Myocyte (in vitro differentiated cells): ENCODE data around the gene OCIAD1. TPM values are rescaled to one million over a fixed set of nuclear protein-coding genes. Genes with fewer than 3 reads are reported as not detected.
"Not testable (repeated sequence)": the region's sequence is repeated elsewhere in the genome, so short reads cannot be mapped to it uniquely, and the experiment has no call there.

Experiments
- DNase-seq: peaks from one replicate; pipeline ENCODE4 v3.0.0-alpha.2; 2012; ENCODE audit warnings: low read depth
- total RNA-seq: library from RNA; depleted of rRNA; stranded (reverse); fragments of >200 nt; gene quantifications from 2 replicates; pipeline ENCODE4 v1.2.3, GENCODE V29; 2014

The OCIAD1 gene
- total RNA-seq, 1 donor from 2014 or later: 273 TPM

DNA sequence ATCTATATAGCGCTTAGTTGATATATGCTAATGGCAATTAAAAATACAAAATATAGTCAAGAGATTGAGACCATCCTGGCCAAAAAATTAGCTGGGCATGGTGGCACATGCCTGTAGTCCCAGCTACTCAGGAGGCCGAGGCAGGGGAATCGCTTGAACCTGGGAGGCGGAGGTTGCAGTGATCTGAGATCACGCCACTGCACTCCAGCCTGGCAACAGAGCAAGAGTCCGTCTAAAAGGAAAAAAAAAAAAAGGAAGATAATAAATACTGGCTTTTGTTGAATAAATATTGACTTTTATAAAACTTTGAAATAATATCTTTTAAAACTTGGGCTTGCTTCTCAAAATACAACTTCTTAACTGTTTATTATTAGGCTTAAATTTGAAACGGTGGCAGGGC, 14.6 kb upstream of the OCIAD1 start:
- DNase-seq: not testable (repeated sequence)

DNA sequence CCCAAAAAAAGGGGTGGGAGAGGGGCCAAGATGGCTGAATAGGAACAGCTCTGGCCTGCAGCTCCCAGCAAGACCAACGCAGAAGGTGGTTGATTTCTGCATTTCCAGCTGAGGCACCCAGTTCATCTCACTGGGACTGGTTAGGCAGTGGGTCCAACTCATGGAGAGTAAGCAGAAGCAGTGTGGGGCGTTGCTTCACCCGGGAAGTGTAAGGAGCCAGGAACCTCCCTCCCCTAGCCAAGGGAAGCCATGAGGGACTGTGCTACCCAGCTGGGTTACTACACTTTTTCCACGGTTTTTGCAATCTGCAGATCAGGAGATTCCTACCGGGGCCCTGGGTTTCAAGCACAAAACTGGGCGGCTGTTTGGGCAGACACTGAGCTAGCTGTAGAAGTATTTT, 13.9 kb upstream of the OCIAD1 start:
- no peak for DNase-seq

- not testable (repeated sequence) for DNase-seq
Measured at GRCh38 chr4:48821431-48821830, 9.5 kb upstream of the OCIAD1 start.

- DNase-seq: no peak
Measured at GRCh38 chr4:48827622-48828021, 3.3 kb upstream of the OCIAD1 start.

GRCh38 chr4:48831532-48832030, 693 bp downstream of the OCIAD1 start:
- DNase-seq: no peak

GRCh38 chr4:48832571-48832970, 1.7 kb downstream of the OCIAD1 start:
- peak; percentile 81 for DNase-seq

DNA sequence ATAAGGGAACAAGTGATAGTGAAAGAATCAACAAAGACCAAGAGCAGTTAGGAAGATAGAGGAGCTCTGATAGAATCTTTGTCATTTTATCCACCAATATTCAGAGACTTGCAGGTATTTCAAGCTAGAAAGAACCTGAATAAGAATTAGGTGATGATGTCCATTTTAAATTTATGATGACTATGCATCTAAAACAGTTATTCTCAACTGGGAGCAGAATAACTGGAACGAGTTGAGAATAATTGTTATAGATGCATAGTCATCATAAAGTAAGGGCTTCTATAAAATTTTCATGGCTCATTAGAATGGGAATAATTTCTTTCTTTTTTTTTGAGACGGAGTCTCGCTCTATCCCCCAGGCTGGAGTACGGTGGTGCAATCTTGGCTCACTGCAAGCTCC, 5.8 kb downstream of the OCIAD1 start:
- DNase-seq: no peak

DNA sequence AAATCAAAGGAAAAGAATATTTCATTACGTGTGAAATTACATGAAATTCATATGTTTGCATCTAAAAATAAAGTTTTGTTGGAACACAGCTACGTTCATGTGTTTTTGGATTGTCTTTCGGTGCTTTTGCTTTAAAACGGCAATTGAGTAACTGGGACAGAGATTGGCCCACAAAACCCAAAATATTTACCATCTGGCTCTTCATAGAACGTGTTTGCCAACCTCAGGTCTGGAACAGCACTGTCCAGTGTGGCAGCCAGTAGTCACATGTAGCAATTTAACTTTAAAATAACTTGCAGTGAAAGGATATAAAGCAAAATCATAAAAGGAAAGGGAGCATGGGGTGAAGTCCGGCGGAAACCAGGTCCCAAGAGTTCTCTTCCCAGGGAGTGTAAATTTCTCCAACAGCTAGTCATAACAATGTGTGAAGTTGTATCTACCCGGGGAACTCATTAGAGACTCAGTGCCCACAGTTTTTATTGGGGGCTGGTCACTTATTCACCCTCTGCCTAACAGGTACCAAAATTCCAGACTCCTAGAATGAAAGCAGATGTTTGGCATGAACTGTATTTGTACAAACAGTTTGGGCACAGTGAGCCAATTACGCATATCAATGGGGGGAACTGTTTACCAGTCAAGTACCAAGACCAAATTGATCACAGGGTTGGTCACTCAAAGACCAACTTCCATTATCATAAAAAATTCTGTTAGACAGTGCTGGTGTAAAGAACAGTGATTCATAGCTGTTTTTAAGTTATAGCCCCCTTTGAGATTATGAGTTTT, 10.3 kb downstream of the OCIAD1 start:
- no peak for DNase-seq

DNA sequence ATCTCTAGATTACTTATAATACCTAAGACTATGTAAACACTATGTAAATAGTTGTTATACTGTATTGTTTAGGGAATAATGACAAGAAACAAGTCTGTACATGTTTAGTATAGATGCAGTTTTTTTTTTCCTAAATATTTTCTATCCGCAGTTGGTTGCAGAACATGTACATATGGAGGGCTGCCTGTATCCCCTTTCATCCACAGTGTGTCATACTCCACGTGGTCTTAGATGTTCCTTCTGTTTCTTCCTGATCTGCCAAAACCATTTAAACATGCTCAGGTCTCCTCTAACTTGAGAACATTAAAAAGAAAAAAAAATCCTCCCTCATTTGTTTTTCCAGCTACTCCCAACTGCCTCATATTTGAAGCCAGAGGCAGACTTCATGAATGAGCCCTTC, 14.0 kb downstream of the OCIAD1 start:
- no peak for DNase-seq

DNA sequence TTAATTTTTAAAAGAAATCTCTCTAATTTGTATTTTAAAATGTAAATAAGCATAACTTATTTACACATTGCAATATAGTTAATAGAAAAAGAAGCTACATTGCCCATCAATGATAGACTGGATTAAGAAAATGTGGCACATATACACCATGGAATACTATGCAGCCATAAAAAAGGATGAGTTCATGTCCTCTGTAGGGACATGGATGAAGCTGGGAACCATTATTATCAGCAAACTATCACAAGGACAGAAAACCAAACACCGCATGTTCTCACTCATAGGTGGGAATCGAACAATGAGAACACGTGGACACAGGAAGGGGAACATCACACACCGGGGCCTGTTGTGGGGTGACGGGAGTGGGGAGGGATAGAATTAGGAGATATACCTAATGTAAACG, 17.9 kb downstream of the OCIAD1 start:
- not testable (repeated sequence) for DNase-seq

DNA sequence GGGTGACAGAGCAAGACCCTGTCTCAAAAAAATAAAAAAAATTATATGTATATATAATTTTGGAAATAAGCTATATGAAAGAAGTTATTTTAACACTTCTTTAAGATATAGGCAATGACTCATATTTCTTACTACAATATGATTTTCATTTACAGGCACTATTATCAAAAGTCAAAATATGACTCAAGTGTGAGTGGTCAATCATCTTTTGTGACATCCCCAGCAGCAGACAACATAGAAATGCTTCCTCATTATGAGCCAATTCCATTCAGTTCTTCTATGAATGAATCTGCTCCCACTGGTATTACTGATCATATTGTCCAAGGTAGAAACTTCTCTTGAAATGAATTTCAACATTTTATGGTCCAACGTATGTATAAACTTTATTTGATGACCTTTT, 20.8 kb downstream of the OCIAD1 start:
- no peak for DNase-seq

- DNase-seq: no peak
Measured at GRCh38 chr4:48853604-48854394, 22.9 kb downstream of the OCIAD1 start.

DNA sequence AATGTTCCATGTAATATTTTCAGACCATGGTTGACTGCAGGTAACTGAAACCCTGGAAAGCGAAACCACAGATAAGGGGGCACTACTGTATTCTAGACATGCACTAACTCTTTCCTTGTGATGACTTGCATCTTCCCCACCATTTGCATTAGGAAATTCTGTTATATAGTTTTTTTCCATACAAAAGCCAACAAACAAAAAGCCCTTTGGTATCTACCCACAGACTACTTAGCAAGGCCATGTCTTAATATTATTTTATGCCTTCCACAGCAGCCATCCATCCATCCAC, 23.5 kb downstream of the OCIAD1 start:
- no peak for DNase-seq

GRCh38 chr4:48854982-48855381, 24.1 kb downstream of the OCIAD1 start:
- DNase-seq: no peak

DNA sequence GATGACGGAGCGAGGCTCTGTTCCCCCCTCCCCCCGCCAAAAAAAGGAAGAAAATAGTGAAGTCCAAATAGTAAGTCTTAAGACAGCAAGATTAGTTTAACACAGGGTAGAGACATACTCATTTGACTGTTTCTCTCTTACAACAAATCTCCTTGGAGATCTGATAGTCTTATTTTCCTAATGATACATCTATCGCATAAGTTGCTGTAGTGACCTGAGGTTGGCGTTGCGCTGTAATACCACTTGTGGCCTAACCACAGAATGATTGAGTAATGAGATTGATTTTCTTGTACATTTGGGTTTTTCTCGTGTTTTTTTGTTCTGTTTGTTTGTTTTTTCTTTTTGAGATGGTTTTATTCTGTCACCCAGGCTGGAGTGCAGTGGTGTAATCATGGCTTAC, 27.2 kb downstream of the OCIAD1 start:
- no peak for DNase-seq

GRCh38 chr4:48862038-48862437, 31.1 kb downstream of the OCIAD1 start:
- no peak for DNase-seq

DNA sequence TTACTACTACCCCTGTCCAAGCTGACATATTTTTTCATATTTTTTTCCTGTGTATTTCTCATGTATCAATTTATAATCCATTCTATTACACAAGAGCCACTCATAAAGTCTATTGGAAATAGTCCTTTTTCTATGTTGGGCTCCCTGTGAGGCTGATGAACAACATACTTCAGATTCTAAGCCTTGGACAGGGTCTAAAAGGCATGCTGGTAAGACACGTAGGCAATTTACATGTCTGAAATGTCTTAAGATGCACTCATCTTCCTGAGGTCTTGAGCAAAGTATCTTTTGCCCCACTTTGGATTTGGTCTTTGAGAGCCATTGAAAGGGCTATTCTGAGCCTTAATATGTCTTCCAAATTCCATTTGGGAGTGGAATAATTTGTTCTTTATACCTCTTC, 31.8 kb downstream of the OCIAD1 start:
- no peak for DNase-seq

- DNase-seq: no peak
Measured at GRCh38 chr4:48863728-48864127, 32.8 kb downstream of the OCIAD1 start.

DNA sequence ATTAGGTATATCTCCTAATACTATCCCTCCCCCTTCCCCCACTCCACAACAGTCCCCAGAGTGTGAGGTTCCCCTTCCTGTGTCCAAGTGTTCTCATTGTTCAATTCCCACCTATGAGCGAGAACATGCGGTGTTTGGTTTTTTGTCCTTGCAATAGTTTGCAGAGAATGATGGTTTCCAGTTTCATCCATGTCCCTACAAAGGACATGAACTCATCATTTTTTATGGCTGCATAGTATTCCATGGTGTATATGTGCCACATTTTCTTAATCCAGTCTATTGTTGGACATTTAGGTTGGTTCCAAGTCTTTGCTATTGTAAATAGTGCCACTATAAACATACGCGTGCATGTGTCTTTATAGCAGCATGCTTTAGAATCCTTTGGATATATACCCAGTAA, 33.8 kb downstream of the OCIAD1 start:
- DNase-seq: not testable (repeated sequence)

DNA sequence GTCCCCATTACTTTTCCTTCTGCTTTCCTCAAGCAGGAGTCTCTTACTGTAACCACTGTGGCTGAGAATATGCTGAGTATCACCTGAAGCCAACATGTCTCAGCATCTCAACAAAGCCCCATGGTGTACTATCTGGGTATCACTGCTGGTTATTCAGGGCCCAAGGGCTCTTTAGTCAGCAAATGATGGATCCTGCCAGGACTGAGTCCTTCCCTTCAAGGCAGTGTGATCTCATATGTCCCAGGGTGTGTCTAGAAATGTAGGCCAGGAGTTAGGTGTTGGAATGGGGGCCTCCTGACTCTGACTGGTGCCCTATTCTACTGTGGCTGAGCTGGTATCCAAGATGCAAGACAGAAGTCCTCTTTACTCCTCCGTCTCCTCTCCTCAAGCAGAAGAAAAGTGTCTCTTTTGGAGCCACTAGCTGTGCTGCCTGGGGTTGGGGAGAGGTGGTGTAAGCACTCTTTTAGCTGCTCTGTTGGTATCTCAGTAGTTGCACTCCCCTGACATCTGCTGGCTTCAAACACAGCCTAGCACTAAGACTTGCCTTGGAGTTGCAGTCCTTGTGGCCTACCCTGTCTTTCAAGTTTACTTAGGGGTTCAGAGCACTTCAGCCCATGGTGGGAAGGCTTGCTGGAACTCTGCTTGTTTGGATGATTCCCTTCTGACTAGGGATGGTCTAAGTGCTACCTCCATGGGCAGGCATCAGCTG, 47.1 kb downstream of the OCIAD1 start:
- DNase-seq: no peak

DNA sequence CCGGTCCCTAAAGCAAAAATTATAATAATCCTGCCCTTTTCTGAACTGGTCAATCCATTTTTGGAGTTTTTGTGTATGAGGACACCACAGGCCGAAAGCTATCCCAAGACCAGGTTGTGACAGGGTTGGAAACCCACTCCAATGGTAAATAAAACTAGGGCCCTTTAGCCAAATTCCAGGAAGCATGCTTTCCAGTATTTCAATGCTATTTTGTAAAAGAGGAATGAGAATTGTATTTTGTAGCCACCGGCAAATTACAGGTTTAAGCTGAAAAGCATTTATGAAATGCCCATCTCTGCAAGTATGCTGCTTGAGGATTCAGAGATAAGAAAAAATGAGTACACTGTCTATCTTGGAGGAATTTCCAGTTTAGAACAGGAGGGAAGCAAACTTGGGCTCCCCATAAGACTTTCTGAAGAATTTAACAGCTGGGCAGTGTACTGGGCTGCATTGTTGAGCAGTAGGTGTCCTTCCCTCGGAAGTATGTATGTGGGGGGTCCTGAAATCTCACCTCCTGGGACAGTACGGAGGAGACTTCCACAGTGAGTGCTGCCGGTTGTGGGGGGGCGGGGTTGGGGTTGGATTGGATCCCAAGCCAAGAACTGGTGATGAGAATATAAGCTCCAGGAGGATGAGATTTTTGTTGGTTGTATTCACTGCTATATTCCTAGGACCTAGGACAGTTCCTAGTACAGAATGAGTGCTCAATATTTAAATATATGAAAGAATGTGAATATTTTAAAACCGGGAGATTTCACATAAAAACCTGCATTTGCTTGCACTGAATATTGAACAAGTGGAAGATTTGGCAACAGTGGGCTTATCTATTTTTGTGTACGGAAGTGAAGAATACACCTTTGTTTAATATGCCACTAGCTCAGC, 48.9 kb downstream of the OCIAD1 start:
- no peak for DNase-seq
